ENCODE measurements around the gene RALY. TPM values are rescaled to one million over a fixed set of nuclear protein-coding genes. Genes with fewer than 3 reads are reported as not detected.

RALY gene
- total and polyA plus RNA-seq, 2 experiments from 2014 or later: 122 to 240 TPM

DNA sequence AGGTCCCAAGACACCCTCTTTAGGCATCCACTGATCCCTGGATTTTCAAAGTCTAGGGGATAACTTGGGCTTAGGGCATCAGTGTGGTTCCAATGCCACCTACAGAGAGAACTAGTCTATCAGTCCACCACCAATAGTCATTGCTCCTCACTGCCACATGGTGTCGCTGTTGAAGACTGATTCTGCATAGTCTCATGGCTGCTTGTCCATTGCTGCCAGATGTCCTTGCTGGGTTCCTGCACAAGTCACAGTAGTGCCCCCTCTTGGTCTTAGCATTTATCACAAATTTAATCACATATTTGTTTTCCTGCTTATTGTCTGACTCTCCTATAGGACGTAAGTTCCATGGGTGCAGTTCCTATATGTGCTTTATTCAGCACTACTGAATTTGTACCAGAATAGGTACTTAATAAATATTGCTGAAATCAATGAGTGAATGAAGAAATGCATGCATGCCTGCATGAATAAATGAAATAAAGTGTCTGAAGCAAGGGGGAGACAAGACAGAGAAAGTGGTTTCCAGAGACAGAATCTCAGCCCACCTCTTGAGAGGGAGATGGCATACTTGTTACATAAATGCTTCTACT is 45.9 kb upstream of the RALY start:
- H3K27ac ChIP-seq: no peak overlapping the region
- H3K36me3 ChIP-seq (replicated peaks; ENCODE audit: insufficient read depth, low read depth): no peaks in the 10 kb centered on the region
- no peaks in the 10 kb centered on the region for H3K9me3 ChIP-seq (ENCODE audit: low read depth)
- no peak overlapping the region for H3K4me3 ChIP-seq
- no peak overlapping the region for H3K4me2 ChIP-seq
- no peaks in the 10 kb centered on the region for H4K20me1 ChIP-seq (ENCODE audit: insufficient read depth, poor library complexity, severe bottlenecking)
- H3K27me3 ChIP-seq: no peaks in the 10 kb centered on the region
- TF ChIP-seq, protein P1, sequence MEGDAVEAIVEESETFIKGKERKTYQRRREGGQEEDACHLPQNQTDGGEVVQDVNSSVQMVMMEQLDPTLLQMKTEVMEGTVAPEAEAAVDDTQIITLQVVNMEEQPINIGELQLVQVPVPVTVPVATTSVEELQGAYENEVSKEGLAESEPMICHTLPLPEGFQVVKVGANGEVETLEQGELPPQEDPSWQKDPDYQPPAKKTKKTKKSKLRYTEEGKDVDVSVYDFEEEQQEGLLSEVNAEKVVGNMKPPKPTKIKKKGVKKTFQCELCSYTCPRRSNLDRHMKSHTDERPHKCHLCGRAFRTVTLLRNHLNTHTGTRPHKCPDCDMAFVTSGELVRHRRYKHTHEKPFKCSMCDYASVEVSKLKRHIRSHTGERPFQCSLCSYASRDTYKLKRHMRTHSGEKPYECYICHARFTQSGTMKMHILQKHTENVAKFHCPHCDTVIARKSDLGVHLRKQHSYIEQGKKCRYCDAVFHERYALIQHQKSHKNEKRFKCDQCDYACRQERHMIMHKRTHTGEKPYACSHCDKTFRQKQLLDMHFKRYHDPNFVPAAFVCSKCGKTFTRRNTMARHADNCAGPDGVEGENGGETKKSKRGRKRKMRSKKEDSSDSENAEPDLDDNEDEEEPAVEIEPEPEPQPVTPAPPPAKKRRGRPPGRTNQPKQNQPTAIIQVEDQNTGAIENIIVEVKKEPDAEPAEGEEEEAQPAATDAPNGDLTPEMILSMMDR (IDR thresholded peaks at IDR 0.05; ENCODE audit: poor library complexity): peak; percentile 33
- no peak for TF ChIP-seq EZH2phosphoT487 (IDR thresholded peaks at IDR 0.05; ENCODE audit: low read depth, severe bottlenecking, unreplicated experiment)
- 38% methylated on average over 2 of the region's 2 CpGs for WGBS (ENCODE audit: low lambda C conversion rate, missing lambda C conversion rate)
- H3K79me2 ChIP-seq: no peaks in the 10 kb centered on the region
- peak; percentile 19 for DNase-seq (ENCODE audit: low spot score)
- no peak overlapping the region for H2AFZ ChIP-seq
- no peaks in the 10 kb centered on the region for H3K9me2 ChIP-seq (replicated peaks; ENCODE audit: insufficient read depth)
- H3K4me1 ChIP-seq (ENCODE audit: insufficient read depth): no peaks in the 10 kb centered on the region

DNA sequence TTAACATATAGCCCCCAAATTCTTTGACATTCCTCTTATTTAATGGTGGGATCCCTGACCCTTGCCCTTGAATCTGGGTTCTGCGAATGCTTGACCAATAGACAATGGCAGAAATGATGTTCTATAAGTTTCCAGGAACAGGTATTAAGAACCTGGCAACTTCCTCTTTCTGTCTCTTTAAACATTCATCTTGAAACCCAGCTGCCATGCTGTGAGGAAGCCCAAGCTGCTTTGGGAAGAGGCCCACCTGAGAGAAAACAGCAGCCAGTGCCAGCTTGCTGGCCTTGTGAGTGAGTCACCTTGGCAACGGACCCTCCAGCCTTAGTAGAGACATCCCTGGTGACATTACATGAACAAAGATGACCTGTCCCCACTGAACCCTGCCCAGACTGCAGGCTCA is 45.2 kb upstream of the RALY start:
- no peak overlapping the region for H3K4me2 ChIP-seq
- 78% methylated on average over 2 of the region's 2 CpGs for WGBS (ENCODE audit: low lambda C conversion rate, missing lambda C conversion rate)
- no peaks in the 10 kb centered on the region for H3K27me3 ChIP-seq
- no peak overlapping the region for H3K27ac ChIP-seq
- no peaks in the 10 kb centered on the region for H3K4me1 ChIP-seq (ENCODE audit: insufficient read depth)
- no peak overlapping the region for H3K4me3 ChIP-seq
- H3K9me3 ChIP-seq (ENCODE audit: low read depth): no peaks in the 10 kb centered on the region
- TF ChIP-seq EZH2 (IDR thresholded peaks at IDR 0.05; ENCODE audit: borderline replicate concordance) (no peak), EZH2phosphoT487 (IDR thresholded peaks at IDR 0.05; ENCODE audit: low read depth, severe bottlenecking, unreplicated experiment) (no peak)
- TF ChIP-seq, protein P1 (IDR thresholded peaks at IDR 0.05; ENCODE audit: poor library complexity): no peak
- no peaks in the 10 kb centered on the region for H4K20me1 ChIP-seq (ENCODE audit: insufficient read depth, poor library complexity, severe bottlenecking)
- H3K9me2 ChIP-seq (replicated peaks; ENCODE audit: insufficient read depth): no peaks in the 10 kb centered on the region
- no peak for DNase-seq (ENCODE audit: low spot score)
- H3K36me3 ChIP-seq (replicated peaks; ENCODE audit: insufficient read depth, low read depth): no peaks in the 10 kb centered on the region
- no peak overlapping the region for H2AFZ ChIP-seq
- H3K79me2 ChIP-seq: no peaks in the 10 kb centered on the region

DNA sequence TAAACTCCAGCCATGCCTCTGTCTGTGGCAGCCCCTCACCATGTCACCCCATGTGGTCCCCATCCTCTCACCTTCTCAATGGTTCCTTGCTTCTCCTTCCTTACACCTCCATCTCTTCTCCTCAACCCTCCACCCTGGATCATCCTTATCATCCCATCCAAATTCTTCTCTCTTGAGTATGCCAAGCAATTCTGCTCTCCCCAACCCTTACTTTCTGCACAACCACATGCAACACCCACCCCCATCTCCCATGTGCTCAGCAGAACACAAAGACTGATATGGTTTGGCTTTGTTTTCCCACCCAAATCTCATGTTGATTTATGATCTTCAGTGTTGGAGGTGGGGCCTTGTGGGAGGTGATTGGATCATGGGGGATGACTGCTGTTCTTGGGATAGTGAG is 42.5 kb upstream of the RALY start:
- TF ChIP-seq, protein P1 (IDR thresholded peaks at IDR 0.05; ENCODE audit: poor library complexity): no peak
- TF ChIP-seq EZH2 (IDR thresholded peaks at IDR 0.05; ENCODE audit: borderline replicate concordance): no peak
- TF ChIP-seq EZH2phosphoT487 (IDR thresholded peaks at IDR 0.05; ENCODE audit: low read depth, severe bottlenecking, unreplicated experiment): no peak
- DNase-seq (ENCODE audit: low spot score): no peak
- H3K27ac ChIP-seq: no peak overlapping the region

DNA sequence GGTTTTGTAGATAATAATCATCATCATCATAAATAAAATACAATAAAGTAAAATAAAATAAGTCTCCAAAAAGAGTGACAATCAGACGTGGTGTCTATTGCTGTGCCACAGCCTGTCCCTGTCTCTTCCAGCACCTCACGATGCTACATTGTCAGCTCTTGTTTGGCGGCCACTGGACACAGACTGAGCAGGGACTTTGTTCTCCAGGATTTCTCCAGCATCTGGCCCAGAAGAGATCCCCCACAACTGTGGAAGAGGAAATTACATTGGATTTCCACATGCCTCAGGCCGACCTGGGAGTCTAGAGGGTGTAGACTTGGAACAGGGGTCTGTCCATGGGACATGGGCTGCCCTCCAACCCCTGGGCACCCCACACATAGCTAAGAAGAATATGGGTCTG is 39.2 kb upstream of the RALY start:
- Histone ChIP-seq H3K9me2 (replicated peaks; ENCODE audit: insufficient read depth) (no peaks in the 10 kb centered on the region), H4K20me1 (ENCODE audit: insufficient read depth, poor library complexity, severe bottlenecking) (no peaks in the 10 kb centered on the region), H3K36me3 (replicated peaks; ENCODE audit: insufficient read depth, low read depth) (no peaks in the 10 kb centered on the region), H3K9me3 (ENCODE audit: low read depth) (no peaks in the 10 kb centered on the region), H2AFZ (no peak overlapping the region), H3K4me3 (no peak overlapping the region), H3K4me2 (no peak overlapping the region), H3K27me3 (no peaks in the 10 kb centered on the region), H3K4me1 (ENCODE audit: insufficient read depth) (no peaks in the 10 kb centered on the region), H3K79me2 (no peaks in the 10 kb centered on the region), H3K27ac (no peak overlapping the region)
- WGBS (ENCODE audit: low lambda C conversion rate, missing lambda C conversion rate): 74% methylated on average over 4 of the region's 4 CpGs
- TF ChIP-seq, protein P1 (IDR thresholded peaks at IDR 0.05; ENCODE audit: poor library complexity): no peak
- TF ChIP-seq EZH2 (IDR thresholded peaks at IDR 0.05; ENCODE audit: borderline replicate concordance) (no peak), EZH2phosphoT487 (IDR thresholded peaks at IDR 0.05; ENCODE audit: low read depth, severe bottlenecking, unreplicated experiment) (no peak)
- no peak for DNase-seq (ENCODE audit: low spot score)

More for the DNA sequence above, 42.5 kb upstream of the RALY start:
- Histone ChIP-seq H3K4me3 (no peak overlapping the region), H3K36me3 (replicated peaks; ENCODE audit: insufficient read depth, low read depth) (no peaks in the 10 kb centered on the region), H3K27me3 (no peaks in the 10 kb centered on the region), H3K79me2 (no peaks in the 10 kb centered on the region), H2AFZ (no peak overlapping the region), H3K9me2 (replicated peaks; ENCODE audit: insufficient read depth) (no peaks in the 10 kb centered on the region), H3K4me2 (no peak overlapping the region), H3K9me3 (ENCODE audit: low read depth) (no peaks in the 10 kb centered on the region), H3K4me1 (ENCODE audit: insufficient read depth) (no peaks in the 10 kb centered on the region), H4K20me1 (ENCODE audit: insufficient read depth, poor library complexity, severe bottlenecking) (no peaks in the 10 kb centered on the region)

Measured in hepatocyte (in vitro differentiated cells).